ENCODE data around the gene RAPGEF1.

Gene RAPGEF1

DNA sequence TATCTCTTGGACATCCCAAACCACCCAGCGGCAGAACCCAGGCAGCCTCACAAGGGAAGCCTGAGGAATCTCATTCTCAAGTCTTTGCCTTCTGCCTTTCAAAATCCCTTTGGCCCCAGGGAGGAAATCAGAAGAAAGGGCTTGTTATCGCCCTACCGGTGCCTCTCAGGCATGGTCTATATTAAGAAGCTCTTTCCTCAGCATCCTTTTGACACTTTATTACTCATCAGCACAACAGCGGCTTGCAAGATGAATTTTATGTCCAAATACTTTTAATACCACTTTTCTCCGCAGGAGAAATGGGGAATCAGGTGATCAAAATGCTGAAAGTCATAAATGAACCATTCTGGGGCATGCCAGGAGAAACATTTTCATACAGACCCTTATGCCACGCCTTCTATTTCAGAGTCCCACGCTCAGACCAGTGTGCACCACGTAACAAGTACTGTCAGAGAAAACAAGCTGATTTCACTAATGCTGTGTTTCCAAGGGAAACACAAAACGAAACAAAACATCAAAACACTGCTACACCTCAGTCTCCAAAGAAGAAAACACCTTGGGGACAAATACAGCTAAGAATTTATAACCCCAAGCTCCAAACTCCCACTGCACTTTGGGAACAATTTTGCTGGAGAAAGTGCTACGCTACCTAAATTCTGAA lies 30.0 kb downstream of the RAPGEF1 start:
- TF ChIP-seq CREB1 (IDR thresholded peaks at IDR 0.05; ENCODE audit: low read depth) = no peak
- no peak for TF ChIP-seq EP300 (IDR thresholded peaks at IDR 0.05; ENCODE audit: borderline replicate concordance)
- no peak for TF ChIP-seq YY1 (IDR thresholded peaks at IDR 0.05; ENCODE audit: low read depth)
- no peak for TF ChIP-seq TAF1 (IDR thresholded peaks at IDR 0.05; ENCODE audit: low read depth)
- TF ChIP-seq RAD21 (IDR thresholded peaks at IDR 0.05; ENCODE audit: low read depth) = no peak
- no peak for TF ChIP-seq EGR1 (IDR thresholded peaks at IDR 0.05)
- TF ChIP-seq, protein P1, sequence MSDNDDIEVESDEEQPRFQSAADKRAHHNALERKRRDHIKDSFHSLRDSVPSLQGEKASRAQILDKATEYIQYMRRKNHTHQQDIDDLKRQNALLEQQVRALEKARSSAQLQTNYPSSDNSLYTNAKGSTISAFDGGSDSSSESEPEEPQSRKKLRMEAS (IDR thresholded peaks at IDR 0.05) = no peak

DNA sequence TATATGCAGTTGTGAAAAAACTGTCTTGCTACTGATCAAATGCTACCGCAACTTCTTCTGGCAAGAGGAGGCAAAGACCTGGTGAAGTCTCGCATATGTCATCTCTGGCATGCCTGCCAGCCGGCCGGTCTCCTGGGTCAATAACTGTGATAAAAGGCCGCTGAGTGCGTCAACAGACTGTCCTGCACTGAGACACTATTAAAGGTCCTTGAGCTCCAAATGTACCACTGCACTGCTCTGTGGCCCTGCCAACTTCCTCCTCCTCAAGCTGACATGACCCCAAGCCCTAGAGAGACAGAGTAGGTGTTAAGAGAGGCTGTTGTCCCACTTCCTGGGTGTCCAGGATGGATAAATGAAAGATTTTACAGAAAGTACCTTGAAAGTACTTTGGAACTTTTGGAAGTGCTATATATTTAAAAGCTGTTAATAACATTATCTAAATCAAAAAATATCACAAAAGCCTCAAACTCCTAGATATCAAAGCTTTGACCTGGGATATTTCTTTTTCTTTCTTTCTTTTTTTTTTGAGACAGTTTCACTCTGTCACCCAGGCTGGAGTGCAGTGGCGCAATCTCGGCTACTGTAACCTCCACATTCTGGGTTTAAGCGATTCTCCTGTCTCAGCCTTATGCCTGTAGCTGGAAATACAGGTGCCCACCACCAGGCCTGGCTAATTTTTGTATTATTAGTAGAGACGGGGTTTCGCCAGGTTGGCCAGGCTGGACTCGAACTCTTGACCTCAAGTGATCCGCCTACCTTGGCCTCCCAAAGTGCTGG lies 31.5 kb downstream of the RAPGEF1 start:
- TF ChIP-seq FOXM1 (IDR thresholded peaks at IDR 0.05; ENCODE audit: borderline replicate concordance, low read depth) = no peak
- TF ChIP-seq CEBPB (IDR thresholded peaks at IDR 0.05) = no peak
- TF ChIP-seq YY1 (IDR thresholded peaks at IDR 0.05; ENCODE audit: low read depth) = no peak
- TF ChIP-seq TEAD4 (IDR thresholded peaks at IDR 0.05) = no peak
- TF ChIP-seq, protein P1 (IDR thresholded peaks at IDR 0.05) = no peak
- TF ChIP-seq RAD21 (IDR thresholded peaks at IDR 0.05; ENCODE audit: low read depth) = no peak
- TF ChIP-seq USF1 (IDR thresholded peaks at IDR 0.05) = no peak
- no peak for TF ChIP-seq EGR1 (IDR thresholded peaks at IDR 0.05)
- TF ChIP-seq, protein P2, sequence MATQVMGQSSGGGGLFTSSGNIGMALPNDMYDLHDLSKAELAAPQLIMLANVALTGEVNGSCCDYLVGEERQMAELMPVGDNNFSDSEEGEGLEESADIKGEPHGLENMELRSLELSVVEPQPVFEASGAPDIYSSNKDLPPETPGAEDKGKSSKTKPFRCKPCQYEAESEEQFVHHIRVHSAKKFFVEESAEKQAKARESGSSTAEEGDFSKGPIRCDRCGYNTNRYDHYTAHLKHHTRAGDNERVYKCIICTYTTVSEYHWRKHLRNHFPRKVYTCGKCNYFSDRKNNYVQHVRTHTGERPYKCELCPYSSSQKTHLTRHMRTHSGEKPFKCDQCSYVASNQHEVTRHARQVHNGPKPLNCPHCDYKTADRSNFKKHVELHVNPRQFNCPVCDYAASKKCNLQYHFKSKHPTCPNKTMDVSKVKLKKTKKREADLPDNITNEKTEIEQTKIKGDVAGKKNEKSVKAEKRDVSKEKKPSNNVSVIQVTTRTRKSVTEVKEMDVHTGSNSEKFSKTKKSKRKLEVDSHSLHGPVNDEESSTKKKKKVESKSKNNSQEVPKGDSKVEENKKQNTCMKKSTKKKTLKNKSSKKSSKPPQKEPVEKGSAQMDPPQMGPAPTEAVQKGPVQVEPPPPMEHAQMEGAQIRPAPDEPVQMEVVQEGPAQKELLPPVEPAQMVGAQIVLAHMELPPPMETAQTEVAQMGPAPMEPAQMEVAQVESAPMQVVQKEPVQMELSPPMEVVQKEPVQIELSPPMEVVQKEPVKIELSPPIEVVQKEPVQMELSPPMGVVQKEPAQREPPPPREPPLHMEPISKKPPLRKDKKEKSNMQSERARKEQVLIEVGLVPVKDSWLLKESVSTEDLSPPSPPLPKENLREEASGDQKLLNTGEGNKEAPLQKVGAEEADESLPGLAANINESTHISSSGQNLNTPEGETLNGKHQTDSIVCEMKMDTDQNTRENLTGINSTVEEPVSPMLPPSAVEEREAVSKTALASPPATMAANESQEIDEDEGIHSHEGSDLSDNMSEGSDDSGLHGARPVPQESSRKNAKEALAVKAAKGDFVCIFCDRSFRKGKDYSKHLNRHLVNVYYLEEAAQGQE (IDR thresholded peaks at IDR 0.05; ENCODE audit: low read depth) = no peak
- no peak for TF ChIP-seq ZBTB7A (IDR thresholded peaks at IDR 0.05; ENCODE audit: low read depth)
- TF ChIP-seq TAF1 (IDR thresholded peaks at IDR 0.05; ENCODE audit: low read depth) = no peak
- no peak for TF ChIP-seq EP300 (IDR thresholded peaks at IDR 0.05; ENCODE audit: borderline replicate concordance)
- no peak for TF ChIP-seq TCF12 (IDR thresholded peaks at IDR 0.05; ENCODE audit: low read depth)
- no peak for TF ChIP-seq CREB1 (IDR thresholded peaks at IDR 0.05; ENCODE audit: low read depth)
- no peak for TF ChIP-seq NFIC (IDR thresholded peaks at IDR 0.05)

- TF ChIP-seq NFIC (IDR thresholded peaks at IDR 0.05) (no peak), CEBPB (IDR thresholded peaks at IDR 0.05) (no peak), TEAD4 (IDR thresholded peaks at IDR 0.05) (no peak)
Measured at GRCh38 chr9:131707733-131708157, 32.1 kb downstream of the RAPGEF1 start.

GRCh38 chr9:131707050-131707449 lies 32.8 kb downstream of the RAPGEF1 start:
- TF ChIP-seq EP300 (IDR thresholded peaks at IDR 0.05; ENCODE audit: borderline replicate concordance) (no peak), TEAD4 (IDR thresholded peaks at IDR 0.05) (no peak), FOXM1 (IDR thresholded peaks at IDR 0.05; ENCODE audit: borderline replicate concordance, low read depth) (no peak), CREB1 (IDR thresholded peaks at IDR 0.05; ENCODE audit: low read depth) (no peak), EGR1 (IDR thresholded peaks at IDR 0.05) (no peak), USF1 (IDR thresholded peaks at IDR 0.05) (no peak), NFIC (IDR thresholded peaks at IDR 0.05) (no peak), TAF1 (IDR thresholded peaks at IDR 0.05; ENCODE audit: low read depth) (no peak)
- TF ChIP-seq, protein P1 (IDR thresholded peaks at IDR 0.05) = no peak

DNA sequence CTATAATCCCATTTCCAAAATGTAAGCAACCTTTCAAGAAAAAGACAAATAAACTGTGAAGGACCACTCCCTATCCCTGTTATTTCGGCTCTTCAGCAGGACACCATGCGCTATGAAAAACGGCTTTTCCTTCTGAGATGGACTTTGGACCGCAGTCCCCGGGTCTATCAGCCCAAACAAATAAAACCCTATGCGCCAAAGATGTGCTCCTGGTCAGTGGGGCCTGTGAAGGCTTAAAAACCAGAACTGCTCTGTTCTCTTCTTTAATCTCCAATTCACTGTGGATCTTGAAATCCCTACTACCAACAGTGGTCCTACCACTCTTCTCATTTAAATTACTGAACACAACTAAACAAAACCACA lies 33.3 kb downstream of the RAPGEF1 start:
- TF ChIP-seq, protein P1 (IDR thresholded peaks at IDR 0.05) = no peak
- TF ChIP-seq TCF12 (IDR thresholded peaks at IDR 0.05; ENCODE audit: low read depth) = no peak
- no peak for TF ChIP-seq EP300 (IDR thresholded peaks at IDR 0.05; ENCODE audit: borderline replicate concordance)
- no peak for TF ChIP-seq EGR1 (IDR thresholded peaks at IDR 0.05)
- TF ChIP-seq TEAD4 (IDR thresholded peaks at IDR 0.05) = no peak
- no peak for TF ChIP-seq USF1 (IDR thresholded peaks at IDR 0.05)
- no peak for TF ChIP-seq CEBPB (IDR thresholded peaks at IDR 0.05)

GRCh38 chr9:131704988-131705387 lies 34.9 kb downstream of the RAPGEF1 start:
- TF ChIP-seq TAF1 (IDR thresholded peaks at IDR 0.05; ENCODE audit: low read depth) = no peak
- no peak for TF ChIP-seq YY1 (IDR thresholded peaks at IDR 0.05; ENCODE audit: low read depth)
- no peak for TF ChIP-seq EP300 (IDR thresholded peaks at IDR 0.05; ENCODE audit: borderline replicate concordance)
- no peak for TF ChIP-seq CREB1 (IDR thresholded peaks at IDR 0.05; ENCODE audit: low read depth)
- no peak for TF ChIP-seq RAD21 (IDR thresholded peaks at IDR 0.05; ENCODE audit: low read depth)
- TF ChIP-seq FOXM1 (IDR thresholded peaks at IDR 0.05; ENCODE audit: borderline replicate concordance, low read depth) = no peak
- TF ChIP-seq, protein P1 (IDR thresholded peaks at IDR 0.05) = no peak
- TF ChIP-seq TCF12 (IDR thresholded peaks at IDR 0.05; ENCODE audit: low read depth) = no peak
